Osteocyte (in vitro differentiated cells): ENCODE measurements around the gene ZNF397. TPM values are rescaled to one million over a fixed set of nuclear protein-coding genes. Genes with fewer than 3 reads are reported as not detected.

ENCODE experiments used
- DNase-seq: peaks from one replicate; pipeline ENCODE4 v3.0.0; 2021; ENCODE audit warnings: mixed read lengths; ENCODE audit not compliant: unreplicated experiment; ENCODE audit errors: extremely low spot score
- H3K27ac Mint-ChIP-seq: one replicate; pipeline ENCODE4 v1.8.0; 2021; ENCODE audit warnings: mild to moderate bottlenecking, mixed read lengths; ENCODE audit not compliant: unreplicated experiment
- H3K27me3 Mint-ChIP-seq: one replicate; pipeline ENCODE4 v1.8.0; 2021; ENCODE audit warnings: mixed read lengths; ENCODE audit not compliant: unreplicated experiment
- H3K36me3 Mint-ChIP-seq: one replicate; pipeline ENCODE4 v1.8.0; 2021; ENCODE audit warnings: mixed read lengths; ENCODE audit not compliant: unreplicated experiment
- H3K4me1 Mint-ChIP-seq: one replicate; pipeline ENCODE4 v1.8.0; 2021; ENCODE audit warnings: mixed read lengths; ENCODE audit not compliant: unreplicated experiment
- H3K4me3 Mint-ChIP-seq: one replicate; pipeline ENCODE4 v1.8.0; 2021; ENCODE audit warnings: mild to moderate bottlenecking, moderate library complexity, mixed read lengths; ENCODE audit not compliant: unreplicated experiment
- H3K9me3 Mint-ChIP-seq: one replicate; pipeline ENCODE4 v1.8.0; 2021; ENCODE audit warnings: mixed read lengths; ENCODE audit not compliant: unreplicated experiment
- total RNA-seq: library from RNA; stranded (reverse); gene quantifications from 2 replicates; pipeline ENCODE4 v1.2.1, GENCODE V29; 2021
- TF ChIP-seq, protein P1 (sequence below): fragments of 200-600 bp; sonication (generic); IDR thresholded peaks from 2 replicates; pipeline ENCODE4 v1.5.0; 2021; ENCODE audit warnings: antibody characterized with exemption, mild to moderate bottlenecking, moderate library complexity

The ZNF397 gene
- total RNA-seq, 1 donor from 2014 or later, result 23.9 TPM

DNA sequence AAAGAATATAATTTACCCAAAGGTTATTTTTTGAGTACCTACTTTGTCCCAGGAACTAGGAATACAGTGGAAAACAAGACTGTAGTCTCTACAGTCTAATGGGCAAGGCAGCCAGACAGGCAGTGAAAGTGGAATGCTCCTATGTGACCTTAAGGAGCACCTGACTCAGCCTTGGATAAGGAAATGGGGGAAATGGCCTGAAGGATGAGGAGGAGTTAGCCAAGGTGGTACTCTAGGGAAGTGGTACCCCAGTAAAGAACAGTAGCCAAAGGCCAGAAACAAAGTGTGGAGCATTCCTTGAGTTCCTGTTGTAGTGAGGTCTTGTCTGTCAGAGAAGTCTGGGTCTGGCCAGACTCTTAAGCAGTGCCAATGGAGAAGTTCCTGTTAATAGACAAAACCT lies 6.0 kb downstream of the ZNF397 start:
- no peaks in the 10 kb centered on the region for H3K27me3 Mint-ChIP-seq
- H3K4me1 Mint-ChIP-seq, result no peaks in the 10 kb centered on the region
- DNase-seq, result no peak
- no peak overlapping the region for H3K27ac Mint-ChIP-seq
- peaks cover 90% of the 10 kb centered on the region for H3K36me3 Mint-ChIP-seq
- H3K9me3 Mint-ChIP-seq, result peaks cover 58% of the 10 kb centered on the region
- TF ChIP-seq, protein P1, sequence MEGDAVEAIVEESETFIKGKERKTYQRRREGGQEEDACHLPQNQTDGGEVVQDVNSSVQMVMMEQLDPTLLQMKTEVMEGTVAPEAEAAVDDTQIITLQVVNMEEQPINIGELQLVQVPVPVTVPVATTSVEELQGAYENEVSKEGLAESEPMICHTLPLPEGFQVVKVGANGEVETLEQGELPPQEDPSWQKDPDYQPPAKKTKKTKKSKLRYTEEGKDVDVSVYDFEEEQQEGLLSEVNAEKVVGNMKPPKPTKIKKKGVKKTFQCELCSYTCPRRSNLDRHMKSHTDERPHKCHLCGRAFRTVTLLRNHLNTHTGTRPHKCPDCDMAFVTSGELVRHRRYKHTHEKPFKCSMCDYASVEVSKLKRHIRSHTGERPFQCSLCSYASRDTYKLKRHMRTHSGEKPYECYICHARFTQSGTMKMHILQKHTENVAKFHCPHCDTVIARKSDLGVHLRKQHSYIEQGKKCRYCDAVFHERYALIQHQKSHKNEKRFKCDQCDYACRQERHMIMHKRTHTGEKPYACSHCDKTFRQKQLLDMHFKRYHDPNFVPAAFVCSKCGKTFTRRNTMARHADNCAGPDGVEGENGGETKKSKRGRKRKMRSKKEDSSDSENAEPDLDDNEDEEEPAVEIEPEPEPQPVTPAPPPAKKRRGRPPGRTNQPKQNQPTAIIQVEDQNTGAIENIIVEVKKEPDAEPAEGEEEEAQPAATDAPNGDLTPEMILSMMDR, result no peak
- no peak overlapping the region for H3K4me3 Mint-ChIP-seq

DNA sequence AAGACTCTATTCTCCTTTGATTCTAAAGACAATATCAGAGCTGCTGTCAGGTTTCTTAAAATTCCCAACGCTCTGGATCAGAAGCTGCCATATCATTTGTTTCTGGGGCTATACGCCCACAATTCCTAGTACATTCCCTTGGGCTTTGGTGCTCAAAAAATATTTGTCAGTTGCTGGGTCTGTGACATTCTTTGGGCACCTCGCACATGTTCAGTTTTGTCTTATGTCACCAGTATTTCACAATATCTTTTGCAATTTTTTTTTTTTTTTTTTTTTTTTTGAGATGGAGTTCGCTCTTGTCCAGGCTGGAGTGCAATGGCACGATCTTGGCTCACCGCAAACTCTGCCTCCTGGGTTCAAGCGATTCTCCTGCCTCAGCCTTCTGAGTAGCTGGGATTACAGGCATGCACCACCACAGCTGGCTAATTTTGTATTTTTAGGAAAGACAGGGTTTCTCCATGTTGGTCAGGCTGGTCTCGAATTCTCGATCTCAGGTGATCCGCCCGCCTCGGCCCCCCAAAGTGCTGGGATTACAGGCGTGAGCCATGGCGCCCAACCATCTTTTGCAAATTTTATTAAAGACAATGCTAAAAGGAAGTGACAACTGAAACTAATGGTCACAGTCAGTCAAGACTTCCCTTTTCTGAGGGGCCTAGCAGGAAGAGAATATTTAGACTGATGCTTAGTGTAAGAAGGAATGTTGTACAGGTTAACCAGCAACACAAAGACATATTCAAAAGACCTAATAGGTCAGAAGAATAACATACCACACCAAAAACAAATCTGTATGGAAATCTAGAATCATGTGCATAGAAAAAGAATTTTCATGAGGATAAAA lies 6.8 kb downstream of the ZNF397 start:
- Mint-ChIP-seq H3K4me1 (no peaks in the 10 kb centered on the region), H3K27me3 (no peaks in the 10 kb centered on the region), H3K27ac (no peak overlapping the region), H3K4me3 (no peak overlapping the region), H3K36me3 (peaks cover 89% of the 10 kb centered on the region), H3K9me3 (peaks cover 66% of the 10 kb centered on the region)
- TF ChIP-seq, protein P1, result no peak
- DNase-seq, result no peak

DNA sequence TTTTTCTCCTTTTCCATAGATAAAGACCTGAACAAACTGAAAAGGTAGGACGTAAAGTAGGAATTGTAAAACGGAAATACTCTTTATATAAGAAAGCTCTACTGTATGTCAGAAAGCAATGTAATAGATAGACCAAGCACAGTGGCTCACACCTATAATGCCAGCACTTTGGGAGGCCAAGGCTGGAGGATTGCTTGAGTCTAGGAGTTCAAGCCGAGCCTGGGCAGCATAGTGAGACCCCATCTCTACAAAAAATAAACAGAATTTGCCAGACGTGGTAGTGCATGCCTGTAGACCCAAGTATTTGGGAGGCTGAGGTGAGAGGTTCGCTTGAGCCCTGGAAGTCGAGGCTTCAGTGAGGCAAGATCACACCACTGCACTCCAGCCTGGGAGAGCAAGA lies 7.6 kb downstream of the ZNF397 start:
- Mint-ChIP-seq H3K27me3 (no peaks in the 10 kb centered on the region), H3K36me3 (peaks cover 91% of the 10 kb centered on the region), H3K4me3 (no peak overlapping the region), H3K4me1 (no peaks in the 10 kb centered on the region), H3K9me3 (peaks cover 71% of the 10 kb centered on the region), H3K27ac (no peak overlapping the region)
- DNase-seq, result no peak
- TF ChIP-seq, protein P1, result no peak

DNA sequence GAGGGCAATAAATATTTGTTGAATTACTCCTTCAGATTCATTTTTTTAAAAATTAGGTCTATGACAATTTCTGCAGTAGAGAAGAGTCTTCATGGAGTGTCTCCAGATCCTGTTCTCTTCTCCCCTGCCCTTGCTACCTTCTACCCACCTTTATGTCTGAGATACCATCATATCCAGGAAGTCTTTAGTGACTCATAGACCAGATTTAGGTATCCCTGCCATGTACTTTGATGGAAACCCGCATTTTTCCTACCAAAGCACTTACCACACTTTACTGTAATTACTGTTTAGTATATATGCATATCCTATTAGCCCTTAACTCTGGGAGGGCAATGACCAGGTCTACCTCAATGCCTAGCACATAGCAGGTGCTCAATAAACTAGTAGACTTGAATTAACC lies 11.6 kb downstream of the ZNF397 start:
- TF ChIP-seq, protein P1, result no peak
- no peak for DNase-seq
- Mint-ChIP-seq H3K27ac (no peak overlapping the region), H3K36me3 (peaks cover 75% of the 10 kb centered on the region), H3K27me3 (no peaks in the 10 kb centered on the region), H3K9me3 (peaks cover 57% of the 10 kb centered on the region), H3K4me3 (no peak overlapping the region), H3K4me1 (no peaks in the 10 kb centered on the region)

DNA sequence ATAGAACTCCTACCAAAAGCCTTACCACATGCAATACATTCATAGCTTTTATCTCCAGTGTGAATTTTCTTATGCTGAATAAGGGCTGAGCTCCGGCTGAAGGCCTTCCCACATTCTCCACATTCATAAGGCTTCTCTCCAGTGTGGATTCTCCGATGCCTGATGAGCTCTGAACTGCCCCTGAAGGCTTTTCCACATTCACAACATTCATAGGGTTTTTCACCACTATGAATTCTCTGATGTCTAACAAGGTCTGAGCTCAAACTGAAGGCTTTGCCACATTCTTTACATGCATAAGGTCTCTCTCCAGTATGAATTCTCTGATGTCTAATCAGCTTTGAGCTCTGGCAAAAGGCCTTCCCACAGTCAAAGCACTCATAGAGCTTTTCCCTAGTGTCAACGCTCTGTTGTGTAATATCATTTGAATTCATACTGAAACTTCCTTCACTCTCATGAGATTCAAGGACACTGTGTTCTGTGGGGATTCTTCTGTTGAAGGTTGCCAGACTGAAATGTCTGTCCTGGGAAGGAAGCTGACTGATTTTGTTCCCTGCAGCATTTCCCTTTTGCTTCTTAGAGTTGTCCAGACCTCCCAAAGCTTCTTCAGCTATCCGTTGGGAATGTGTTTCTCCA lies 12.9 kb downstream of the ZNF397 start:
- Mint-ChIP-seq H3K9me3 (peaks cover 47% of the 10 kb centered on the region), H3K4me1 (no peaks in the 10 kb centered on the region), H3K36me3 (peaks cover 70% of the 10 kb centered on the region), H3K27ac (no peak overlapping the region), H3K4me3 (no peak overlapping the region), H3K27me3 (no peaks in the 10 kb centered on the region)
- TF ChIP-seq, protein P1, result no peak
- DNase-seq, result no peak
